WTC11 (cell line): ENCODE measurements around the gene BMP5.

Source experiments
- ATF1 ChIP-seq: sonication (generic); formaldehyde crosslinking; IDR thresholded peaks from 2 replicates; pipeline ENCODE4 v1.8.1; 2023; ENCODE audit warnings: mild to moderate bottlenecking, moderate library complexity, missing genetic modification reagents
- CBFB ChIP-seq: sonication (generic); formaldehyde crosslinking; IDR thresholded peaks from 2 replicates; pipeline ENCODE4 v1.8.1; 2022; ENCODE audit warnings: mild to moderate bottlenecking, low read depth, missing genetic modification reagents
- CTCF ChIP-seq: fragments of 200-600 bp; IDR thresholded peaks from 2 replicates; pipeline ENCODE4 v1.8.0; 2022; ENCODE audit warnings: antibody characterized with exemption
- FOXJ3 ChIP-seq: sonication (generic); formaldehyde crosslinking; IDR thresholded peaks from 2 replicates; pipeline ENCODE4 v1.9.0; 2021; ENCODE audit warnings: missing genetic modification reagents, mild to moderate bottlenecking, borderline replicate concordance
- KAT7 ChIP-seq: sonication (generic); formaldehyde crosslinking; IDR thresholded peaks from 2 replicates; pipeline ENCODE4 v1.8.1; 2023; ENCODE audit warnings: missing genetic modification reagents, mild to moderate bottlenecking, borderline replicate concordance
- MXD4 ChIP-seq: fragments of 250-450 bp; sonication (Bioruptor Pico); IDR thresholded peaks from 2 replicates; pipeline ENCODE4 v1.8.0; 2021; ENCODE audit warnings: mild to moderate bottlenecking, moderate library complexity, borderline replicate concordance
- NR3C1 ChIP-seq: sonication (generic); formaldehyde crosslinking; conservative IDR thresholded peaks from 2 replicates; pipeline ENCODE4 v1.8.1; 2023; ENCODE audit warnings: low read depth, mild to moderate bottlenecking, missing genetic modification reagents
- PRRX2 ChIP-seq: fragments of 250-450 bp; sonication (Bioruptor Pico); IDR thresholded peaks from 2 replicates; pipeline ENCODE4 v1.8.0; 2021; ENCODE audit warnings: mild to moderate bottlenecking
- STAT6 ChIP-seq: sonication (generic); formaldehyde crosslinking; conservative IDR thresholded peaks from 2 replicates; pipeline ENCODE4 v1.8.1; 2023; ENCODE audit warnings: mild to moderate bottlenecking, low read depth, missing genetic modification reagents, moderate library complexity
- TCF7 ChIP-seq: sonication (generic); formaldehyde crosslinking; IDR thresholded peaks from 2 replicates; pipeline ENCODE4 v1.8.0; 2022; ENCODE audit warnings: mild to moderate bottlenecking, low read depth, missing genetic modification reagents, moderate library complexity
- ZNF317 ChIP-seq: sonication (generic); formaldehyde crosslinking; IDR thresholded peaks from 2 replicates; pipeline ENCODE4 v1.8.1; 2023; ENCODE audit warnings: low read depth, mild to moderate bottlenecking, moderate library complexity, missing genetic modification reagents, borderline replicate concordance
- TF ChIP-seq, protein P1 (sequence below): sonication (generic); formaldehyde crosslinking; IDR thresholded peaks from 2 replicates; pipeline ENCODE4 v1.8.1; 2022; ENCODE audit warnings: mild to moderate bottlenecking, missing genetic modification reagents, moderate library complexity, borderline replicate concordance
- TF ChIP-seq, protein P2 (sequence below): sonication (generic); formaldehyde crosslinking; IDR thresholded peaks from 2 replicates; pipeline ENCODE4 v1.8.1; 2022; ENCODE audit warnings: low read depth, missing genetic modification reagents, borderline replicate concordance

GRCh38 chr6:55818482-55818881 is 56.9 kb downstream of the BMP5 start:
- TF ChIP-seq CTCF (no peak), FOXJ3 (CRISPR knock-in tag) (no peak), TCF7 (CRISPR knock-in tag) (no peak), CBFB (CRISPR knock-in tag) (no peak), NR3C1 (CRISPR knock-in tag) (no peak), ATF1 (CRISPR knock-in tag) (no peak), PRRX2 (no peak), MXD4 (CRISPR knock-in tag) (no peak), ZNF317 (CRISPR knock-in tag) (no peak), STAT6 (CRISPR knock-in tag) (no peak), KAT7 (CRISPR knock-in tag) (no peak)
- TF ChIP-seq, protein P1, sequence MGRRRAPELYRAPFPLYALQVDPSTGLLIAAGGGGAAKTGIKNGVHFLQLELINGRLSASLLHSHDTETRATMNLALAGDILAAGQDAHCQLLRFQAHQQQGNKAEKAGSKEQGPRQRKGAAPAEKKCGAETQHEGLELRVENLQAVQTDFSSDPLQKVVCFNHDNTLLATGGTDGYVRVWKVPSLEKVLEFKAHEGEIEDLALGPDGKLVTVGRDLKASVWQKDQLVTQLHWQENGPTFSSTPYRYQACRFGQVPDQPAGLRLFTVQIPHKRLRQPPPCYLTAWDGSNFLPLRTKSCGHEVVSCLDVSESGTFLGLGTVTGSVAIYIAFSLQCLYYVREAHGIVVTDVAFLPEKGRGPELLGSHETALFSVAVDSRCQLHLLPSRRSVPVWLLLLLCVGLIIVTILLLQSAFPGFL (CRISPR knock-in tag) = no peak
- TF ChIP-seq, protein P2, sequence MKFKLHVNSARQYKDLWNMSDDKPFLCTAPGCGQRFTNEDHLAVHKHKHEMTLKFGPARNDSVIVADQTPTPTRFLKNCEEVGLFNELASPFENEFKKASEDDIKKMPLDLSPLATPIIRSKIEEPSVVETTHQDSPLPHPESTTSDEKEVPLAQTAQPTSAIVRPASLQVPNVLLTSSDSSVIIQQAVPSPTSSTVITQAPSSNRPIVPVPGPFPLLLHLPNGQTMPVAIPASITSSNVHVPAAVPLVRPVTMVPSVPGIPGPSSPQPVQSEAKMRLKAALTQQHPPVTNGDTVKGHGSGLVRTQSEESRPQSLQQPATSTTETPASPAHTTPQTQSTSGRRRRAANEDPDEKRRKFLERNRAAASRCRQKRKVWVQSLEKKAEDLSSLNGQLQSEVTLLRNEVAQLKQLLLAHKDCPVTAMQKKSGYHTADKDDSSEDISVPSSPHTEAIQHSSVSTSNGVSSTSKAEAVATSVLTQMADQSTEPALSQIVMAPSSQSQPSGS = no peak
